ENCODE data around the gene UBE2L5. TPM values are rescaled to one million over a fixed set of nuclear protein-coding genes. Genes with fewer than 3 reads are reported as not detected.

Gene UBE2L5
- total and polyA plus RNA-seq, 11 donors, result 0.32 TPM; not detected in 10

DNA sequence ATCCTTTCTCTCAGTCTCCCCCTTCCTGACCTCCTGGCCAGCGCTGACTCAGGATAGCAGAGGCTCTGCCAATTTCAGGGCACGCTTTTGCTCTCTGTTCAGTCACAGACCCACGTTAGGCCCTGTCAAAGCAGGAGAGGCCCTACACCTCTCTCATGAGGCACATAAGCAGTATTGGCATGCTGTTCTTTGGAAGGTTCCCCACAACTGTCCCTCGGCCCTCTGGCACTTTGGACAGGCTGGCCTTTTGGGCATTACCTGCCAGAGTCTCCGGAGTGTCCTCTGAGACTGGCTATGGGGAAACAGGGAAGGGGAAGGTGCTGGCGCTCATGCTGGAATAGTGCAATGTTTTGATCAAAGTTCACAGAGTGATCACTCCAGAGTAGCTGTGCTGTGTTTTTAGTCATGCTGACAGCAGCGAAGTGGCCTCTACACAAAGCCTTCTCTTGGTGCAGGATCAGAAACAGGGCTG is 23.7 kb upstream of the UBE2L5 start:
- no peaks in the 10 kb centered on the region for H3K9me3 ChIP-seq
- H3K27ac ChIP-seq, result peak overlapping the region in 2 of 12 donors; percentile 33 to 61
- TF ChIP-seq, protein P1, sequence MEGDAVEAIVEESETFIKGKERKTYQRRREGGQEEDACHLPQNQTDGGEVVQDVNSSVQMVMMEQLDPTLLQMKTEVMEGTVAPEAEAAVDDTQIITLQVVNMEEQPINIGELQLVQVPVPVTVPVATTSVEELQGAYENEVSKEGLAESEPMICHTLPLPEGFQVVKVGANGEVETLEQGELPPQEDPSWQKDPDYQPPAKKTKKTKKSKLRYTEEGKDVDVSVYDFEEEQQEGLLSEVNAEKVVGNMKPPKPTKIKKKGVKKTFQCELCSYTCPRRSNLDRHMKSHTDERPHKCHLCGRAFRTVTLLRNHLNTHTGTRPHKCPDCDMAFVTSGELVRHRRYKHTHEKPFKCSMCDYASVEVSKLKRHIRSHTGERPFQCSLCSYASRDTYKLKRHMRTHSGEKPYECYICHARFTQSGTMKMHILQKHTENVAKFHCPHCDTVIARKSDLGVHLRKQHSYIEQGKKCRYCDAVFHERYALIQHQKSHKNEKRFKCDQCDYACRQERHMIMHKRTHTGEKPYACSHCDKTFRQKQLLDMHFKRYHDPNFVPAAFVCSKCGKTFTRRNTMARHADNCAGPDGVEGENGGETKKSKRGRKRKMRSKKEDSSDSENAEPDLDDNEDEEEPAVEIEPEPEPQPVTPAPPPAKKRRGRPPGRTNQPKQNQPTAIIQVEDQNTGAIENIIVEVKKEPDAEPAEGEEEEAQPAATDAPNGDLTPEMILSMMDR (IDR thresholded peaks at IDR 0.05), result no peak
- no peak for TF ChIP-seq POLR2A (IDR thresholded peaks at IDR 0.05)
- no peak overlapping the region for H3K4me3 ChIP-seq
- DNase-seq (peak in 1 of 5 donors; percentile 40), ATAC-seq (peak in 2 of 4 donors; percentile 52 to 71)
- intact Hi-C loops (cut with DNase I), result no loop called here
- no peaks in the 10 kb centered on the region for H3K27me3 ChIP-seq
- no peaks in the 10 kb centered on the region for H3K36me3 ChIP-seq
- H3K4me1 ChIP-seq, result peaks cover 0 to 16% (median 0%) of the 10 kb centered on the region in 12 donors
- 69 to 79% (median 70%) methylated on average over 7 of the region's 7 CpGs for WGBS, 4 donors

DNA sequence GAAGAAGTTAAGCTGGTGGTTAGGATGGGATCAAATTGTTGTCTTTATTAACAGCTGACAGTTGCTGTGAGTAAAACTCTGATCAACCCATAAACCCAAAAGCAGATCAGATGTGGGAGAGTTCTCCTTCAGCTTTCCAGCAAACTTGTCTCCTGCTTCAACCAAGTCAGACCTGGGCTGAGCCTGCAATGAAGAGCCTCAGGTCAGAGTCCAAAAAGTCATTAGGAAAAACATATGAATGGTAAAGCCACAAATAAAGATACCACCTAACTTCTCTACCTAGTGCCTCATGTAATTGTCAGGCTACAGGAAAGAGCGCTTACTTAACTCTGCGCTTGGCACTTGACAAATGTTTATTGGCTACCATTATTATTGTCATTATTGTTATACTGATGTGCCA is 21.9 kb upstream of the UBE2L5 start:
- ATAC-seq (no peak), DNase-seq (no peak)
- H3K4me3 ChIP-seq, result no peak overlapping the region
- no peaks in the 10 kb centered on the region for H3K36me3 ChIP-seq
- WGBS, 4 donors, result 93 to 99% (median 98%) methylated on average over 2 of the region's 2 CpGs
- peaks cover 0 to 10% (median 0%) of the 10 kb centered on the region in 12 donors for H3K4me1 ChIP-seq
- TF ChIP-seq, protein P1 (IDR thresholded peaks at IDR 0.05), result no peak
- no peak for TF ChIP-seq POLR2A (IDR thresholded peaks at IDR 0.05)
- H3K9me3 ChIP-seq, result no peaks in the 10 kb centered on the region
- no peaks in the 10 kb centered on the region for H3K27me3 ChIP-seq
- intact Hi-C loops (cut with DNase I), result loop anchor here in 2 of 10 donors (10.0 kb wide), 3 partner anchors 86 to 174 kb away; partner anchors contain the start of gene KATNAL1 (in 1 of the 2)
- no peak overlapping the region for H3K27ac ChIP-seq

DNA sequence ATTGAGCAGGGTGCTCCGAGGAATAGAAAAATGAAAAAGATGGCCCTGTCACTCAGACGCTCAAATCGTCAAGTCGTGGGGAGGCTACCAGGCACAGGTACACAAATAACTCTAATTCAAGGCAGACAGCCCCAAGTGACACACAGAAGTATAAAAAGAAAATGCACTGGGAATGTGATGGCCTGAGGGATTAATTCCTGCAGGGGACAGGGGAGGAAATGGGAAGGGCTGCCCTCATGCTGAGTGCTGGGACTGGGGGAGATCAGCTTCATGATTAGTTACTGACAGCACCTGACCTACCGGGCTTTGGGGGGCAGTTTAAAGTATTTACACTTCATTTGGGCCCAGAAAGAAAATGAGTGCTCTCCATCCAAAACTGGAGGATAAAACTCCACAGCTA is 20.9 kb upstream of the UBE2L5 start:
- intact Hi-C loops (cut with DNase I), result loop anchor here in 2 of 10 donors (10.0 kb wide), 3 partner anchors 87 to 173 kb away; partner anchors contain the start of gene KATNAL1 (in 1 of the 2)
- WGBS, 4 donors, result 92 to 94% (median 92%) methylated on average over 5 of the region's 5 CpGs
- TF ChIP-seq, protein P1 (IDR thresholded peaks at IDR 0.05), result no peak

DNA sequence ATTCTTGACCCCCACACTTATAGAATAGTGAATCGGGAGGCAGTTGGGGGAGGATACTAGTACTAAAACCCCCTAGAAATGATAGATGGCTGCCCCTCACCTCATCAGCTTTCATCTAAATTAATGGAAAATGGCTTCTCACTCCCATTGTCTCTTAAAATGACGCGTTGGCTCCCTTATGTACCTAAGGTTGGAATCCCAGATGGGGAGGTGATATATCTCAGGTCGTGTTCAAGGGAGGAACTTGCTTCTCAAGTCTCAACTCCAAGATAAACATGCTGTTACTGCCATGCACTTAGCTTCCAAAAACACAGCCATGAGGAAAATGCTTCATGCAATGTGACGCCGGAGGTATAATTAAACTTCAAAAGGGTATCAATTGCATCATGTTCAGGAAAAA is 18.8 kb upstream of the UBE2L5 start:
- no peak for ATAC-seq
- 84 to 93% (median 88%) methylated on average over 6 of the region's 6 CpGs for WGBS, 4 donors
- no peaks in the 10 kb centered on the region for H3K27me3 ChIP-seq
- peaks cover 0 to 10% (median 4%) of the 10 kb centered on the region in 12 donors for H3K4me1 ChIP-seq
- intact Hi-C loops (cut with DNase I), result loop anchor here in 2 of 10 donors (10.0 kb wide), 3 partner anchors 89 to 171 kb away; partner anchors contain the start of gene KATNAL1 (in 1 of the 2)
- no peak overlapping the region for H3K27ac ChIP-seq
- DNase-seq, result no peak
- no peaks in the 10 kb centered on the region for H3K36me3 ChIP-seq
- TF ChIP-seq, protein P1 (IDR thresholded peaks at IDR 0.05), result no peak
- H3K9me3 ChIP-seq, result no peaks in the 10 kb centered on the region
- no peak overlapping the region for H3K4me3 ChIP-seq

More for the DNA sequence above, 20.9 kb upstream of the UBE2L5 start:
- no peaks in the 10 kb centered on the region for H3K9me3 ChIP-seq
- no peaks in the 10 kb centered on the region for H3K36me3 ChIP-seq
- DNase-seq, result no peak
- no peak for ATAC-seq
- H3K27me3 ChIP-seq, result no peaks in the 10 kb centered on the region
- H3K4me3 ChIP-seq, result no peak overlapping the region
- peaks cover 0 to 2% (median 0%) of the 10 kb centered on the region in 12 donors for H3K4me1 ChIP-seq
- H3K27ac ChIP-seq, result no peak overlapping the region

Data from heart left ventricle (tissue), 16 donors.